Small intestine (tissue), 7 donors: ENCODE measurements around the gene FAM227A. TPM values are rescaled to one million over a fixed set of nuclear protein-coding genes. Genes with fewer than 3 reads are reported as not detected.

Experiments
- DNase-seq, 2 donors: peaks; one replicate each; pipeline versions ENCODE4 v3.0.0 to v3.0.0-alpha.2; 2013
- FAIRE-seq: peaks from 2 replicates; lab custom pipeline; 2012; peaks lifted over from hg19 to GRCh38; lab: Jason Lieb, UNC
- H3K27ac ChIP-seq, 3 donors: one replicate each; pipeline ENCODE4 v1.5.1; 2013; ENCODE audit warnings: low read length in 2 of 3, mild to moderate bottlenecking in 2 of 3, control low read depth in 1 of 3, inconsistent platforms in 1 of 3, low read depth in 1 of 3, moderate library complexity in 1 of 3
- H3K27me3 ChIP-seq, 3 donors: one replicate each; pipeline ENCODE4 v1.6.1; 2013; ENCODE audit warnings: low read length in 3 of 3, inconsistent platforms in 1 of 3; ENCODE audit not compliant: control insufficient read depth in 3 of 3, insufficient read depth in 3 of 3
- H3K36me3 ChIP-seq, 3 donors: one replicate each; pipeline ENCODE4 v1.6.1; 2013; ENCODE audit warnings: low read length in 3 of 3, inconsistent platforms in 1 of 3, low read depth in 1 of 3, mild to moderate bottlenecking in 1 of 3, moderate library complexity in 1 of 3; ENCODE audit not compliant: control insufficient read depth in 3 of 3, insufficient read depth in 2 of 3
- H3K4me1 ChIP-seq, 3 donors: one replicate each; pipeline ENCODE4 v1.6.1; 2013; ENCODE audit warnings: low read length in 2 of 3, inconsistent platforms in 1 of 3, low read depth in 1 of 3, mild to moderate bottlenecking in 1 of 3, moderate library complexity in 1 of 3; ENCODE audit not compliant: control insufficient read depth in 3 of 3, insufficient read depth in 2 of 3
- H3K4me3 ChIP-seq, 3 donors: one replicate each; pipeline ENCODE4 v1.5.1; 2013; ENCODE audit warnings: low read length in 3 of 3, control low read depth in 1 of 3, inconsistent platforms in 1 of 3, low read depth in 1 of 3, mild to moderate bottlenecking in 1 of 3, moderate library complexity in 1 of 3
- H3K9me3 ChIP-seq, 2 donors: one replicate each; pipeline ENCODE4 v1.6.1; 2013; ENCODE audit warnings: low read depth in 1 of 2, low read length in 1 of 2; ENCODE audit not compliant: control insufficient read depth in 2 of 2, insufficient read depth in 1 of 2
- WGBS, 3 donors: extraction: QIAGEN DNeasy Blood & Tissue Kit; methylation state at CpG; one replicate each; pipeline ENCODE4 v1.1.7; 2013; 5-methylcytosine and 5-hydroxymethylcytosine counted together
- polyA plus RNA-seq, 4 donors: library from polyadenylated mRNA; stranded (reverse) in 3 of 4; unstranded in 1 of 4; fragments of 200-250 nt in 3 of 4; fragments of 120-200 nt in 1 of 4; gene quantifications; one replicate each; pipeline versions ENCODE4 v1.2.1 to v1.2.3, GENCODE V29; 2013
- donor health status: healthy with polysubstance abuse.
- donor health status: control.
- donor health status: control.
- donor health status: Bipolar disorder and iron deficiency.
- donor health status: healthy.

The FAM227A gene
- polyA plus RNA-seq, 4 donors: 0.36 to 0.71 TPM; not detected in 2

DNA sequence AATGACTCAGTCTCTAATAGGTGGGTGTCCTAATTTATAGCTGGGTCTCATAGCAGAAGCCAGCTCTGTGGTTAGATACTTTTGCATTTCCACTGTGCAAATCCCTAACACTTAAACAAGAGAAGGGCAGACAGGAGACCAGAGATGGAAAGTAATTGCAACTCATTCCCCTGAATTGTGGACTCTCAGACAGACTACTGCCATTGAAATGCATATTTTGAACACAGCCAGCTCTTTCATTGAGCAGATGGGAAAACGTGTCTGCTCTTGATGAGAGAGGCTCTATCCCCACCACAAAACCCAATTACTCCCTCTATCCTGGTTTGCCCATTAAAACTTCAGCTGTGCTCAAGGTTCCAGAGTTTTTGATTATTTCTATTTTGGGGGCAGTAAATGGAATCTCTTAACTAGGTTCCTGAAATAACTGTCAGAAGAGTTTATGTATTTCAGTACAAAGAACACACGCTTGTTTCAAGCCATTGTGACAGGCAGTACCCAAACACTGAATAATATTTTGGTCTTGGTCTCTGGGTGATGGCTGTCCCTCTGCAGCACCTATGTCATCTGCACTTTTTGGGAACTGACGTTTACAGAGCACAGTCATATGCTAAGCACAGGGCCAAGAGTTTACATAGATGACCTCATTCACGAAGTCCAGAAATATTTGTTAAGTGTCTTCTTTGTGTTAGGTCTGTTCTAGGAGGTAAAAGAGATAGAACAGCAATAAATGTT lies 41.7 kb downstream of the FAM227A start:
- no peak for FAIRE-seq

GRCh38 chr22:38613588-38613987 lies 42.6 kb downstream of the FAM227A start:
- H3K27ac ChIP-seq: no peak overlapping the region
- no peak for DNase-seq
- H3K9me3 ChIP-seq: peaks cover 0 to 11% of the 10 kb centered on the region in 2 donors
- H3K4me1 ChIP-seq: no peaks in the 10 kb centered on the region
- no peak for FAIRE-seq
- 77 to 84% (median 78%) methylated on average over 4 of the region's 4 CpGs for WGBS, 3 donors
- no peak overlapping the region for H3K4me3 ChIP-seq
- H3K27me3 ChIP-seq: no peaks in the 10 kb centered on the region
- H3K36me3 ChIP-seq: peaks cover 0 to 3% (median 0%) of the 10 kb centered on the region in 3 donors

More for the DNA sequence above, 41.7 kb downstream of the FAM227A start:
- no peaks in the 10 kb centered on the region for H3K27me3 ChIP-seq
- no peak for DNase-seq
- no peak overlapping the region for H3K4me3 ChIP-seq
- H3K27ac ChIP-seq: no peak overlapping the region
- H3K4me1 ChIP-seq: no peaks in the 10 kb centered on the region
- peaks cover 0 to 9% (median 0%) of the 10 kb centered on the region in 3 donors for H3K36me3 ChIP-seq
- H3K9me3 ChIP-seq: peaks cover 0 to 19% of the 10 kb centered on the region in 2 donors
- WGBS, 3 donors: 50 to 67% (median 59%) methylated on average over 4 of the region's 4 CpGs

GRCh38 chr22:38612217-38613006 lies 43.8 kb downstream of the FAM227A start:
- 89 to 92% (median 92%) methylated on average over 5 of the region's 5 CpGs for WGBS, 3 donors
- FAIRE-seq: no peak

DNA sequence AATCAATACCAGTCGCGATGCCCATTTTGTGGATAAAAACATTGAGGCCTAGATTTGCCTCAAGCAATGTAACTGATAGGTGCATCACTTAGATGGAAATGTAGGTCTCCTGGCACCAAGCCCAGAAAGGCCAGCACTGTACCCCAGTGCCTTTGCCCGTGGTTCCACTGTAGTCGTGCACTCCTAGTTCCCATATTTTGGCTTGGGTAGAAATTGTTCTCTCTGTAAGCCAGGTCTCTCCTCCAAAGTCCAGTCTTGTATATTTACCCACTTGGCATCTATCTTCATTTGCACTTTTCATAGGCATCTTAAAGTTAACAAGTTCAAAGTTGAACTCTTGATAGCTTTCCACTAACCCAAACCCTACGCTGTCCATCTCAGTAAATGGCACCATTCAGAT lies 44.6 kb downstream of the FAM227A start:
- no peaks in the 10 kb centered on the region for H3K27me3 ChIP-seq
- 91 to 95% (median 95%) methylated on average over 5 of the region's 5 CpGs for WGBS, 3 donors
- H3K4me3 ChIP-seq: no peak overlapping the region
- no peak for DNase-seq
- no peaks in the 10 kb centered on the region for H3K9me3 ChIP-seq
- H3K27ac ChIP-seq: no peak overlapping the region
- FAIRE-seq: no peak
- no peaks in the 10 kb centered on the region for H3K4me1 ChIP-seq
- H3K36me3 ChIP-seq: no peaks in the 10 kb centered on the region

More at GRCh38 chr22:38612217-38613006, 43.8 kb downstream of the FAM227A start:
- H3K4me3 ChIP-seq: no peak overlapping the region
- no peak overlapping the region for H3K27ac ChIP-seq
- no peaks in the 10 kb centered on the region for H3K4me1 ChIP-seq
- DNase-seq: no peak
- peaks cover 0 to under 1% of the 10 kb centered on the region in 2 donors for H3K9me3 ChIP-seq
- no peaks in the 10 kb centered on the region for H3K27me3 ChIP-seq
- peaks cover 0 to under 1% (median 0%) of the 10 kb centered on the region in 3 donors for H3K36me3 ChIP-seq

DNA sequence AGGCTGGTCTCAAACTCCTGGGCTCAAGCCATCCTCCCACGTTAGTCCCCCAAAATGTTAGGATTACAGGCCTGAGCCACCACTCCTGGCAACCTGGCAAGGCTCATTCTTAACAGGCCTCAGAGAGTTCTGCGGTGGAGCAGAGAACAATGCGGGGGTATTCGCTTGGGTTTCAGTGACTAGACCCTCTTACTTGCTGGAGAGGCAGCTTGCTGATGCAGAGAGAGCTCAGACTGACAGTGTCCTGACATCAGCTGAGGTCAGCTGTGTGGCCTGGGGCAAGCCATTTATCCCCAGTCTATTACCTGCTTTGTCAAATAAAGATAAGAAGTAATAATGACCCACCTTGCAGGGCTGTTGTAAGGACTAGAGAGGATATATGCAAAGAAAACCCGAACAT lies 46.0 kb downstream of the FAM227A start:
- no peaks in the 10 kb centered on the region for H3K36me3 ChIP-seq
- no peak for FAIRE-seq

GRCh38 chr22:38608992-38609750 lies 47.0 kb downstream of the FAM227A start:
- no peaks in the 10 kb centered on the region for H3K9me3 ChIP-seq
- no peak overlapping the region for H3K4me3 ChIP-seq
- FAIRE-seq: no peak
- no peaks in the 10 kb centered on the region for H3K27me3 ChIP-seq
- DNase-seq: no peak
- H3K36me3 ChIP-seq: no peaks in the 10 kb centered on the region
- H3K27ac ChIP-seq: no peak overlapping the region
- WGBS, 3 donors: 88 to 93% (median 91%) methylated on average over 13 of the region's 13 CpGs
- H3K4me1 ChIP-seq: no peaks in the 10 kb centered on the region

More for the DNA sequence above, 46.0 kb downstream of the FAM227A start:
- 88 to 89% (median 89%) methylated on average over 5 of the region's 5 CpGs for WGBS, 3 donors
- no peaks in the 10 kb centered on the region for H3K4me1 ChIP-seq
- H3K4me3 ChIP-seq: no peak overlapping the region
- no peaks in the 10 kb centered on the region for H3K9me3 ChIP-seq
- DNase-seq: no peak
- no peak overlapping the region for H3K27ac ChIP-seq
- H3K27me3 ChIP-seq: no peaks in the 10 kb centered on the region

DNA sequence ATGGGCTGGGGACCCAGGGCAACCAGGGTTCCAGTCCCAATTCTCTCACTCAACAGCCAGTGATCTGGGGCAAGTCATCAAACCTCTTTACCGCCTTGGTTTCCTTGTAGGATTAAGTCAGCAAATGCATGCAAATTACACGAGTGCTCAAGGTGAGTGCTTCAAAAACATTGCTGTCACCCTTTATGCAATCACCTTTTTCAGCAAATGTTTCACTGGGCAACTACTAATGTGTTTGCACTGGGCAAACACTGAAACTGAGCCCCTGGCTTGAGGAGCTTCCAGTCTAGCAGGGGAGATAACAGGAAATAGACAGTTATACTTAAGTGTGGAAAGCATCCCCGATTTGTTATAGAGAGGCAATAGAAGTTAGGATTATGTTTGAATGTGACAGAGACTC lies 48.5 kb downstream of the FAM227A start:
- no peaks in the 10 kb centered on the region for H3K27me3 ChIP-seq
- H3K4me3 ChIP-seq: no peak overlapping the region
- H3K4me1 ChIP-seq: no peaks in the 10 kb centered on the region
- H3K27ac ChIP-seq: no peak overlapping the region
- no peaks in the 10 kb centered on the region for H3K9me3 ChIP-seq
- FAIRE-seq (no peak), DNase-seq (no peak)
- 87 to 89% (median 88%) methylated on average over 3 of the region's 3 CpGs for WGBS, 3 donors
- H3K36me3 ChIP-seq: no peaks in the 10 kb centered on the region

DNA sequence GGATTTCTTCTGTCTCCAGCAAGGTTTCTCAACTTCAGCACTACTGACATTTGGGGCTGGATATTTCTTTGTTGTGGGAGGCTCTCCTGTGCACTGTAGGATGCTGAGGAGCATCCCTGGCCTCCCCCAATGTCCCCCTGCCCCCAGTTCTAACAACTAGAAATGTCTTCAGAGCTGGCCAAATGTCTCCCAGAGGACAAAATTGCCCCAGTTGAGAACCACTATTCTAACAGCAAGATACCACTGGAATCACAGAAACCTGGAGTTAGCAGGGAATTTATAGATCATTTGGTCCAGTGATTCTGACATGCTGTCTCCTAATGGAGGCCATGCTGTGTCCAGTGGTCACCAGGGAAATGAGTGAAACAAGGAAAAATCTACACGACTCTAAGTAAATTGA lies 54.0 kb downstream of the FAM227A start:
- no peak overlapping the region for H3K4me3 ChIP-seq
- no peaks in the 10 kb centered on the region for H3K4me1 ChIP-seq
- H3K36me3 ChIP-seq: peaks cover 0 to 3% (median 0%) of the 10 kb centered on the region in 3 donors
- no peak overlapping the region for H3K27ac ChIP-seq
- 89 to 94% (median 94%) methylated on average over 1 of the region's 1 CpG for WGBS, 3 donors
- FAIRE-seq (no peak), DNase-seq (no peak)
- no peaks in the 10 kb centered on the region for H3K27me3 ChIP-seq
- no peaks in the 10 kb centered on the region for H3K9me3 ChIP-seq
